ENCODE measurements around the gene ANKRD63.
A peak's percentile ranks its signal among the peaks of the same experiment; 100 is the strongest.

The ANKRD63 gene

GRCh38 chr15:40290918-40291574 is 8.2 kb upstream of the ANKRD63 start:
- no peak for TF ChIP-seq CTCF (IDR thresholded peaks at IDR 0.05; ENCODE audit: control insufficient read depth, extremely low read depth, insufficient read depth)
- no peak overlapping the region for H3K4me3 ChIP-seq (ENCODE audit: low read depth, low read length)
- DNase-seq (ENCODE audit: low read depth) = no peak

- DNase-seq (ENCODE audit: low read depth) = no peak
- TF ChIP-seq CTCF (IDR thresholded peaks at IDR 0.05; ENCODE audit: control insufficient read depth, extremely low read depth, insufficient read depth) = no peak
Observed at GRCh38 chr15:40290545-40290917, 7.7 kb upstream of the ANKRD63 start.

GRCh38 chr15:40289140-40289775 is 6.4 kb upstream of the ANKRD63 start:
- 0 out of 2 replicates have a peak overlapping the region, but pooled peaks have one; percentile 5 for H3K4me3 ChIP-seq (ENCODE audit: low read depth, low read length)
- peak; percentile 64 for TF ChIP-seq CTCF (IDR thresholded peaks at IDR 0.05; ENCODE audit: control insufficient read depth, extremely low read depth, insufficient read depth)
- DNase-seq (ENCODE audit: low read depth) = peak; percentile 91

More at GRCh38 chr15:40290545-40290917, 7.7 kb upstream of the ANKRD63 start:
- H3K4me3 ChIP-seq (ENCODE audit: low read depth, low read length) = no peak overlapping the region

- no peak for TF ChIP-seq CTCF (IDR thresholded peaks at IDR 0.05; ENCODE audit: control insufficient read depth, extremely low read depth, insufficient read depth)
- no peak for DNase-seq (ENCODE audit: low read depth)
- H3K4me3 ChIP-seq (ENCODE audit: low read depth, low read length) = peak overlapping the region; percentile 25; the same call in 1 of the 2 replicates
Observed at GRCh38 chr15:40287968-40288367, 5.1 kb upstream of the ANKRD63 start.

GRCh38 chr15:40287505-40287904 is 4.6 kb upstream of the ANKRD63 start:
- no peak for DNase-seq (ENCODE audit: low read depth)
- no peak for TF ChIP-seq CTCF (IDR thresholded peaks at IDR 0.05; ENCODE audit: control insufficient read depth, extremely low read depth, insufficient read depth)
- peak overlapping the region; percentile 25; the same call in 1 of the 2 replicates for H3K4me3 ChIP-seq (ENCODE audit: low read depth, low read length)

GRCh38 chr15:40286794-40287193 is 3.9 kb upstream of the ANKRD63 start:
- no peak for TF ChIP-seq CTCF (IDR thresholded peaks at IDR 0.05; ENCODE audit: control insufficient read depth, extremely low read depth, insufficient read depth)
- H3K4me3 ChIP-seq (ENCODE audit: low read depth, low read length) = no peak overlapping the region
- DNase-seq (ENCODE audit: low read depth) = no peak
